ENCODE results near the gene ARFGAP1.

The ARFGAP1 gene

GRCh38 chr20:63272105-63273058 lies at the start of gene ARFGAP1:
Gene ARFGAP1 (plus strand): TSS chr20:63272813. CDS start chr20:63275581, 2,768 bp downstream.
- Histone ChIP-seq H3K9me3 (ENCODE audit: control insufficient read depth, insufficient read depth, low read length) (no peaks in the 10 kb centered on the region), H3K4me1 (ENCODE audit: insufficient read depth, low read length) (peaks cover 5% of the 10 kb centered on the region; the same call in 1 of the 2 replicates), H3K36me3 (ENCODE audit: insufficient read depth, low read length) (peaks cover 12% of the 10 kb centered on the region; the same call in 1 of the 2 replicates), H3K9ac (ENCODE audit: low read depth, low read length) (peak within 1 kb of the TSS; percentile 68)

- Histone ChIP-seq H3K4me1 (ENCODE audit: insufficient read depth, low read length) (peaks cover 11% of the 10 kb centered on the region; the same call in 1 of the 2 replicates), H3K36me3 (ENCODE audit: insufficient read depth, low read length) (no peaks in the 10 kb centered on the region), H3K9ac (ENCODE audit: low read depth, low read length) (no peak overlapping the region), H3K9me3 (ENCODE audit: control insufficient read depth, insufficient read depth, low read length) (no peaks in the 10 kb centered on the region)
Measured at GRCh38 chr20:63223121-63223825, 49.3 kb upstream of the ARFGAP1 start.

GRCh38 chr20:63223826-63224207 lies 48.8 kb upstream of the ARFGAP1 start:
- peaks cover 15% of the 10 kb centered on the region; the same call in 1 of the 2 replicates for H3K4me1 ChIP-seq (ENCODE audit: insufficient read depth, low read length)
- no peak overlapping the region for H3K9ac ChIP-seq (ENCODE audit: low read depth, low read length)
- H3K36me3 ChIP-seq (ENCODE audit: insufficient read depth, low read length) = no peaks in the 10 kb centered on the region
- H3K9me3 ChIP-seq (ENCODE audit: control insufficient read depth, insufficient read depth, low read length) = no peaks in the 10 kb centered on the region

- Histone ChIP-seq H3K9ac (ENCODE audit: low read depth, low read length) (no peak overlapping the region), H3K36me3 (ENCODE audit: insufficient read depth, low read length) (no peaks in the 10 kb centered on the region), H3K9me3 (ENCODE audit: control insufficient read depth, insufficient read depth, low read length) (no peaks in the 10 kb centered on the region), H3K4me1 (ENCODE audit: insufficient read depth, low read length) (peaks cover 23% of the 10 kb centered on the region; the same call in 1 of the 2 replicates)
Measured at GRCh38 chr20:63224412-63225081, 48.1 kb upstream of the ARFGAP1 start.

- Histone ChIP-seq H3K4me1 (ENCODE audit: insufficient read depth, low read length) (peaks cover 24% of the 10 kb centered on the region; the same call in 1 of the 2 replicates), H3K36me3 (ENCODE audit: insufficient read depth, low read length) (no peaks in the 10 kb centered on the region), H3K9me3 (ENCODE audit: control insufficient read depth, insufficient read depth, low read length) (no peaks in the 10 kb centered on the region), H3K9ac (ENCODE audit: low read depth, low read length) (no peak overlapping the region)
Measured at GRCh38 chr20:63225082-63225454, 47.5 kb upstream of the ARFGAP1 start.

GRCh38 chr20:63226042-63226943 lies 46.3 kb upstream of the ARFGAP1 start:
- H3K9me3 ChIP-seq (ENCODE audit: control insufficient read depth, insufficient read depth, low read length) = no peaks in the 10 kb centered on the region
- H3K4me1 ChIP-seq (ENCODE audit: insufficient read depth, low read length) = peaks cover 24% of the 10 kb centered on the region; the same call in 1 of the 2 replicates
- H3K9ac ChIP-seq (ENCODE audit: low read depth, low read length) = no peak overlapping the region
- H3K36me3 ChIP-seq (ENCODE audit: insufficient read depth, low read length) = no peaks in the 10 kb centered on the region

- peaks cover 28% of the 10 kb centered on the region; the same call in 1 of the 2 replicates for H3K4me1 ChIP-seq (ENCODE audit: insufficient read depth, low read length)
- no peaks in the 10 kb centered on the region for H3K9me3 ChIP-seq (ENCODE audit: control insufficient read depth, insufficient read depth, low read length)
- no peak overlapping the region for H3K9ac ChIP-seq (ENCODE audit: low read depth, low read length)
- H3K36me3 ChIP-seq (ENCODE audit: insufficient read depth, low read length) = no peaks in the 10 kb centered on the region
Measured at GRCh38 chr20:63227260-63227659, 45.4 kb upstream of the ARFGAP1 start.

GRCh38 chr20:63228806-63229205 lies 43.8 kb upstream of the ARFGAP1 start:
- Histone ChIP-seq H3K36me3 (ENCODE audit: insufficient read depth, low read length) (no peaks in the 10 kb centered on the region), H3K9ac (ENCODE audit: low read depth, low read length) (no peak overlapping the region), H3K9me3 (ENCODE audit: control insufficient read depth, insufficient read depth, low read length) (no peaks in the 10 kb centered on the region), H3K4me1 (ENCODE audit: insufficient read depth, low read length) (peaks cover 28% of the 10 kb centered on the region; the same call in 1 of the 2 replicates)

GRCh38 chr20:63230800-63231268 lies 41.8 kb upstream of the ARFGAP1 start:
- H3K9me3 ChIP-seq (ENCODE audit: control insufficient read depth, insufficient read depth, low read length) = no peaks in the 10 kb centered on the region
- H3K4me1 ChIP-seq (ENCODE audit: insufficient read depth, low read length) = peaks cover 29% of the 10 kb centered on the region; the same call in 1 of the 2 replicates
- no peaks in the 10 kb centered on the region for H3K36me3 ChIP-seq (ENCODE audit: insufficient read depth, low read length)
- no peak overlapping the region for H3K9ac ChIP-seq (ENCODE audit: low read depth, low read length)

- H3K4me1 ChIP-seq (ENCODE audit: insufficient read depth, low read length) = peaks cover 29% of the 10 kb centered on the region; the same call in 1 of the 2 replicates
- no peaks in the 10 kb centered on the region for H3K36me3 ChIP-seq (ENCODE audit: insufficient read depth, low read length)
- no peak overlapping the region for H3K9ac ChIP-seq (ENCODE audit: low read depth, low read length)
- no peaks in the 10 kb centered on the region for H3K9me3 ChIP-seq (ENCODE audit: control insufficient read depth, insufficient read depth, low read length)
Measured at GRCh38 chr20:63232235-63233060, 40.2 kb upstream of the ARFGAP1 start.

- peaks cover 29% of the 10 kb centered on the region; the same call in 1 of the 2 replicates for H3K4me1 ChIP-seq (ENCODE audit: insufficient read depth, low read length)
- H3K9ac ChIP-seq (ENCODE audit: low read depth, low read length) = no peak overlapping the region
- no peaks in the 10 kb centered on the region for H3K36me3 ChIP-seq (ENCODE audit: insufficient read depth, low read length)
- H3K9me3 ChIP-seq (ENCODE audit: control insufficient read depth, insufficient read depth, low read length) = no peaks in the 10 kb centered on the region
Measured at GRCh38 chr20:63233061-63233344, 39.6 kb upstream of the ARFGAP1 start.

- H3K9me3 ChIP-seq (ENCODE audit: control insufficient read depth, insufficient read depth, low read length) = no peaks in the 10 kb centered on the region
- no peaks in the 10 kb centered on the region for H3K36me3 ChIP-seq (ENCODE audit: insufficient read depth, low read length)
- H3K9ac ChIP-seq (ENCODE audit: low read depth, low read length) = no peak overlapping the region
- H3K4me1 ChIP-seq (ENCODE audit: insufficient read depth, low read length) = peaks cover 23% of the 10 kb centered on the region; the same call in 1 of the 2 replicates
Measured at GRCh38 chr20:63233924-63234323, 38.7 kb upstream of the ARFGAP1 start.
